Brain pericyte (primary cell): Measurements from ENCODE around the gene RTN4IP1.
"Not testable (repeated sequence)": the region's sequence is repeated elsewhere in the genome, so short reads cannot be mapped to it uniquely, and the experiment has no call there.

Source experiments
- DNase-seq: peaks from one replicate; pipeline ENCODE4 v3.0.0-alpha.2; 2012; ENCODE audit warnings: low read depth, low spot score

The RTN4IP1 gene

GRCh38 chr6:106586815-106587415 lies 42.4 kb downstream of the RTN4IP1 start:
- DNase-seq: no peak

DNA sequence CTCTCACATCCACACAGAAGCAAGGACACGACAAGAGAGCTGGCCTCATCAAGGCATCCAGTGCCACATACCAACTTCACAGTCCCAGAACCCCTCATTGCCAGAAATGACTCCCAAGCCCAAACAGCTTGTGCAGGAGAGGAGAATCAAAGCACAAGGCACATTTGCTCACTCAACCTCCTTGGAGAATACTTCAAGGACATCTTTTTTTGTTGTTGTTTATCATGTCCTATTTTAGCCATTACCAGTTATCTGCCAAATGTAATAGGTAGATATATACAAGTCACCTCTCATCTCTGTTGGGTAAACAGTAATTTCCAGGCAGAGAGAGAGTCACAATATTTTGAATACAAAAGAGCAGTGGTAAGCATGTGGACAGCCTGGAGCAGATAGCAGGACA lies 47.8 kb downstream of the RTN4IP1 start:
- no peak for DNase-seq

GRCh38 chr6:106579281-106579680 lies 50.0 kb downstream of the RTN4IP1 start:
- DNase-seq: no peak

GRCh38 chr6:106574741-106575458 lies 54.4 kb downstream of the RTN4IP1 start:
- no peak for DNase-seq

GRCh38 chr6:106572875-106573585 lies 56.3 kb downstream of the RTN4IP1 start:
- DNase-seq: no peak

DNA sequence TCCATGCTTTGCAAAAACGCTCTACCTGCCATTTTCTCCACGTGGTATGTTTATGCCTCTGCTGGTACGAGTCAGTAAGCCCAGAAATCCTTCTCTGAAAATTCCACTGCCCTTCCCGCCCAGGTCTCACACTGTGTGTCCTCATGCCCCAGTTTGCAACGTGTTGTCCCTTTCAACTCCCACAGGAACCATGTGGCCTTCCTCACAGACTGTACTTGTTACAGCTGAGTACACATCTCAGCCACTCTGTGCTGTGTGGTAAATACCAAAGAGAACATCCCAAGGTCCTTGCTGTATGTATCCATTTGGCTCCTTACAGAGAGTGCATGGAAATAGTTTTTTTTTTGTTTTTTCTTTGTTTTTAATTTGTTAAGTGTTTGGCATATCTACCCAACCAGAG lies 56.9 kb downstream of the RTN4IP1 start:
- DNase-seq: no peak

DNA sequence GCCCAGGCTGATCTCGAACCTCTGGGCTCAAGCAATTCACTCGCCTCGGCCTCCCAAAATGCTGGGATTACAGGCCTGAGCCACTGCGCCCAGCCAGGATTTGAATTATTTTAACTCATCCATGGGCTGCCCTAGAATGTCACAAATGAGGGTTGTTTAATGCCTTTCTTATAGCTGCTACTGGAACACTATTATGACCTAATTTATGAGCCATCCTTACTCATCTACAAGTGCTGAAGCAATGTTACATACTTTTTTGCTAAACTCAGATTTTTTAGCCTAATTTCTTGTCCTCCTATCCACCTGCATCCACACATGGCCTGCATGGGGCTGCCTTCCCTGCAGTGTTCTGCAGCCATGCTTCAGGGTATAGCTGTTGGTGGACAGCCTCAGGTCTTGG lies 59.9 kb downstream of the RTN4IP1 start:
- no peak for DNase-seq

DNA sequence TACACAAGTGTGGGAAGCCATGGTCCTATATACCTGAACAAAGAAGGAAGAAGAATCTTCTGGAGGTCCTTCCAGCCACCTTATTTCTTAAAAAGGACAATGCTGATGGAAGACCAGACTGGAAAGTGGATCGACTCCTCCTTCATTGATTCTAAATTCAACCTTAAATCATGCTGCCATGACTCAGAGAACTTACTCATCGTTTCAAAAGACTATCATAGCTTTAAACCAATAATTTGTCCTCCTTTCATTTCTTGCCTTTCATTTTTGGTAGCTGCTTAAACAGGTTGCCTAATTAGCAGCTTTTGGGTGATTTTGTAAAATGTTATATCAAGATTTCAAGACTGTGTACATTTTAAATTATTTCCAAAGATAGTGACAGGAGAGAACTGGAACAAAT lies 60.8 kb downstream of the RTN4IP1 start:
- DNase-seq: no peak

DNA sequence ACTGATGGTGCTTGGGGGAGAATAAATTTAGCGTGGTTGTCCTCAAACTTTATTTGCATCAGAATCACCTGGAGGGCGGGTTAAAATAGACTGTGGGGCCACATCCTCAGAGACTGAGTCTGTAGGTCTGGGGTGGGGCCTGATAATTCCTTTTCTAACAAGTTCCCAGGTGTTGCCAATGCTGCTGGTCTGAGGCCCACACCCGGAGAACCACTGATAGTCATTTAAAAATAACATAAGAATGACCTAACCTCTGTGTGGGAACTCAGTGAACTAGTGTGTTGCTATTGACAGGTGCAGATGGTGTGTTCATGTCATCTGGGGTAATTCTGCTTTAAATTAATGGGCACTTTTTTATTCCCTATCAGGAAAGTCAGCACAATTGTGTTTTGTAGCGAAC lies 64.8 kb downstream of the RTN4IP1 start:
- DNase-seq: no peak

GRCh38 chr6:106563614-106564013 lies 65.7 kb downstream of the RTN4IP1 start:
- DNase-seq: no peak

DNA sequence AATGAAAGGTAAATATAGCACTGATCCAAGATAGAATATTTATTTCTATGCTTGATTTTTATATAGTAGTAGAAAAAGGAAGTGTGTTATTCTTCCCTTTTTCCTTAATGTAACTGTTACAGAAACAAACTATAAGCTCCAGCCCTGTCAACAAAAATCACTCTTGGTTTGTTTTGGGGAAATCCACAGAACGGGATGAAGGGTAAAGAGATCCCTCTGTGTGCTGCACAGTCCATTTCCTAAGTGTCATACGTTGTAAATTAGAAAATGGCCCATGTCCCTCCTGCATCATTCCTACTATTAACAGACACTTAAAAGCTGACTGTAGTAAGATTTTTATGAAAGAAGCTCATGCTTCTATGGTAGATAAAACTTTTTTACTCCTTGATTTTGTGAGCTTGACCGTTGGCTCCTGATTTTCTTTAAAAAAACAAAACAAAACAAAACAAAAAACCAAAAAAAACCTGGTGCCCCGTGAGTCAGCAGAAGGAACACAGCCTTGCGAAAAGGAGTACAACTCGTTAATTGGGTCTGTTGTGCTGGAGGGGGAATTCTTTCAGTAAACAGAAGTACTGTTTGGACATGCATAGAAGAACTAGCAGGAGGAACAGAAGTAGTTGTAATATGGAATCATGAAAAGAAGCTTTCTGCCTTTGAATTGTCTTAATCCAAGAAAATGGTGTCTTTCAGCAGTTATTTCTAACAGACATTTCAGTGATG lies 67.5 kb downstream of the RTN4IP1 start:
- no peak for DNase-seq

DNA sequence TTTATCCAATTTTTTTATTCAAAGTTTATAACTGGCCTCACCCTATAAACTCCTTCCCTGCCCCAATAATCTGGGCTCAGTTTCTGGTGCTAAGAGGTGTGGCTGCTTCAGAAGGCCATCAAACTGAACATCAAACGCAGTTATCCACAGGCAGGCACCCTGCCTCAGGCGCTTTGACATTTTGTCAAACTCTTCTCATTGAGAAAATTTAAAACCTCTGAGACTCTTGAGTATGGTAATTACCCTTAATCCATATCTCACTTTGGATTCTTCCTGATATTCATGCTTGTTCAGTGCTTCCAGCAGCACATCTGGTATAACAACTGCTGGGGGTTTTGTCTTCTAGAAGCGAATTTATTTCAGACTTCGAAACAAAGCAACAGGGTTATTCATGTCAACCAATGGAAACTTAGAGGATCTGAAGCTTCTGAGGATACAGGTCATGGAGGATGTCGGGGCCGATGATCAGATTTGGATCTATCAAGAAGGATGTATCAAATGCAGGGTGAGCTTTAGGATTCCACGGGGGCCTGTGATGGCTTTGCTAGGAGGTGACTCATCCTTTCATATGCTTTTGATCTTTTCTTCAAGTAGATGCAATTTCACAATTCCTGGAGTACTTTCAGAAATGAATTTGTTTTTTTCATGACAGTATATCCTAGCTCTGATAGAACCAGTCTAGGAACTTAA lies 68.2 kb downstream of the RTN4IP1 start:
- DNase-seq: no peak

GRCh38 chr6:106559659-106560058 lies 69.6 kb downstream of the RTN4IP1 start:
- DNase-seq: not testable (repeated sequence)

DNA sequence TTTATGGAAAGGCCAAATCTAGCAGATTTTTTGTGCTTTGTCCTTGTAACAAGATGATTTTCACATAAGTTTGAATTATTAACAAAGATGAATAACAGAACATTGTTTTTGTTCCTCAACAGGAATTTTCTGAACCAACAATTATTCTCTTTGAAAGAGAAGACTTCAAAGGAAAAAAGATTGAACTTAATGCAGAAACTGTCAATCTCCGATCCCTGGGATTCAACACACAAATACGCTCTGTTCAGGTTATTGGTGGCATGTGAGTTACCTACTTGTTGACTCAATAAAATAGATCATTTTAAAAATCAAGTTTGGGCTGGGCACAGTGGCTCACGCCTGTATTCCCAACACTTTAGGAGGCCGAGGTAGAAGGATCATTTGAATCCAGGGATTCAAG lies 70.9 kb downstream of the RTN4IP1 start:
- no peak for DNase-seq

GRCh38 chr6:106557837-106558236 lies 71.5 kb downstream of the RTN4IP1 start:
- no peak for DNase-seq

DNA sequence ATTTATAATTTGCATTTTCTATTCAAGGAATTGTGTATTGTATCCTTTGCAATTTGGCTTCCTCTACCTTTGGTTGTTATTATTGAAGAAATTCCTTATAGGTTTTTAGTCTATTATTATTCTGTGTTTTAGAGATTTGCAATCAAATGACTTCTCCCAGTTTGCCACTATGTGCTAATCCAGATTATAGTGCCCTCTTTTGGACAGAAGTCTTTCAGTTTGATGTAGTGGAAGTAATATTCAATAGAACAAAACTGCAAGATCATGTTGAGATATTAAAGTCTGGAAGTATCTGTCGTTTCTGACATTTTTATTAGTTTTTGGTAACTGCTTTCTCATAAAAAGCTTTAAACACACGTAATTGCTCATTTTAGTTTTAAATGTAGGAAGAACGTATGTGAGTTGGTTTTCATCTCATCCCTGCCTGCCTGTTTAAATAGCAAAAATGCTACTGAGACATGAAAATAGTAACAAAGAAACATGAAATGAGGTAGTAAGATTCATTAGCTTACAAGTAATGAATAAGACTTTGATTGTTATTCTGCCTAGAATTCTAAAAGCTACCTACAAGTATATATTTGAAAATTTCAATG lies 72.8 kb downstream of the RTN4IP1 start:
- no peak for DNase-seq

- DNase-seq: no peak
These were observed 73.5 kb downstream of the RTN4IP1 start for GRCh38 chr6:106555767-106556166.

- no peak for DNase-seq
These were observed 75.9 kb downstream of the RTN4IP1 start for GRCh38 chr6:106553440-106553839.

DNA sequence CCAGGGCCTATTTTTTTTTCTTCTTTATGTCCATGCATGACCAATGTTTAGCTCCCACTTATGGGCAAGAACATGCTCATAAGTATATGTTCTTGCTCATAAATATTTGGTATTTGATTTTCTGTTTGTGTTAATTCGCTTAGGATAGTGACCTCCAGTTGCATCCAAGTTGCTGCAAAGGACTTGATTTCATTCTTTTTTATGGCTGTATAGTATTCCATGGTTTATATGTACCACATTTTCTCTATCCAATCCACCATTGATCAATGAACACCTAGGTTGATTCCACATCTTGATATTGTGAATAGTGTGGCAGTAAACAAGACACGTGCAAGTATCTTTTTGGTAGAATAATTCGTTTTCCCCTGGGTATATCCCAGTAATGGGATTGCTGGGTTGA lies 78.1 kb downstream of the RTN4IP1 start:
- DNase-seq: no peak

- DNase-seq: no peak
These were observed 79.8 kb downstream of the RTN4IP1 start for GRCh38 chr6:106549521-106549920.

- DNase-seq: not testable (repeated sequence)
These were observed 80.3 kb downstream of the RTN4IP1 start for GRCh38 chr6:106548926-106549455.
